Nephron (organoid): ENCODE results near the gene MCM7.
A peak's percentile ranks its signal among the peaks of the same experiment; 100 is the strongest.

ENCODE experiments used
- H3K27ac Mint-ChIP-seq, 3 experiments: 2 replicates each; pipeline ENCODE4 v1.8.0; 2020; ENCODE audit warnings: mixed read lengths in 3 of 3, mild to moderate bottlenecking in 2 of 3, moderate library complexity in 1 of 3
- H3K27me3 Mint-ChIP-seq: 2 replicates; pipeline ENCODE4 v1.8.0; 2021; ENCODE audit warnings: low read depth, mild to moderate bottlenecking, moderate library complexity, mixed read lengths
- H3K36me3 Mint-ChIP-seq: 2 replicates; pipeline ENCODE4 v1.8.0; 2020; ENCODE audit warnings: low read depth, mixed read lengths
- H3K4me1 Mint-ChIP-seq: 2 replicates; pipeline ENCODE4 v1.8.0; 2020; ENCODE audit warnings: mixed read lengths
- H3K4me3 Mint-ChIP-seq, 3 experiments: 2 replicates each; pipeline ENCODE4 v1.8.0; 2020; ENCODE audit warnings: mild to moderate bottlenecking in 3 of 3, mixed read lengths in 3 of 3, moderate library complexity in 2 of 3
- H3K9me3 Mint-ChIP-seq: 2 replicates; pipeline ENCODE4 v1.8.0; 2020; ENCODE audit warnings: mixed read lengths
- TF ChIP-seq, protein P1 (sequence below), 3 experiments: fragments of 200-600 bp; sonication (generic); IDR thresholded peaks; one replicate each; pipeline ENCODE4 v1.5.0; 2021; ENCODE audit warnings: antibody characterized with exemption in 3 of 3; ENCODE audit not compliant: unreplicated experiment in 3 of 3

Gene MCM7

GRCh38 chr7:100118388-100119071, 17.3 kb upstream of the MCM7 start:
- TF ChIP-seq, protein P1, sequence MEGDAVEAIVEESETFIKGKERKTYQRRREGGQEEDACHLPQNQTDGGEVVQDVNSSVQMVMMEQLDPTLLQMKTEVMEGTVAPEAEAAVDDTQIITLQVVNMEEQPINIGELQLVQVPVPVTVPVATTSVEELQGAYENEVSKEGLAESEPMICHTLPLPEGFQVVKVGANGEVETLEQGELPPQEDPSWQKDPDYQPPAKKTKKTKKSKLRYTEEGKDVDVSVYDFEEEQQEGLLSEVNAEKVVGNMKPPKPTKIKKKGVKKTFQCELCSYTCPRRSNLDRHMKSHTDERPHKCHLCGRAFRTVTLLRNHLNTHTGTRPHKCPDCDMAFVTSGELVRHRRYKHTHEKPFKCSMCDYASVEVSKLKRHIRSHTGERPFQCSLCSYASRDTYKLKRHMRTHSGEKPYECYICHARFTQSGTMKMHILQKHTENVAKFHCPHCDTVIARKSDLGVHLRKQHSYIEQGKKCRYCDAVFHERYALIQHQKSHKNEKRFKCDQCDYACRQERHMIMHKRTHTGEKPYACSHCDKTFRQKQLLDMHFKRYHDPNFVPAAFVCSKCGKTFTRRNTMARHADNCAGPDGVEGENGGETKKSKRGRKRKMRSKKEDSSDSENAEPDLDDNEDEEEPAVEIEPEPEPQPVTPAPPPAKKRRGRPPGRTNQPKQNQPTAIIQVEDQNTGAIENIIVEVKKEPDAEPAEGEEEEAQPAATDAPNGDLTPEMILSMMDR (IDR thresholded peaks at IDR 0.05; ENCODE audit: unreplicated experiment in 3 of 3): no peak
- Mint-ChIP-seq H3K4me1 (peaks cover 20% of the 10 kb centered on the region), H3K27me3 (no peaks in the 10 kb centered on the region), H3K9me3 (no peaks in the 10 kb centered on the region), H3K36me3 (peaks cover 13% of the 10 kb centered on the region), H3K27ac (peak overlapping the region; percentile 99 to 100 (median 100)), H3K4me3 (peak overlapping the region; percentile 93 to 99 (median 96))

DNA sequence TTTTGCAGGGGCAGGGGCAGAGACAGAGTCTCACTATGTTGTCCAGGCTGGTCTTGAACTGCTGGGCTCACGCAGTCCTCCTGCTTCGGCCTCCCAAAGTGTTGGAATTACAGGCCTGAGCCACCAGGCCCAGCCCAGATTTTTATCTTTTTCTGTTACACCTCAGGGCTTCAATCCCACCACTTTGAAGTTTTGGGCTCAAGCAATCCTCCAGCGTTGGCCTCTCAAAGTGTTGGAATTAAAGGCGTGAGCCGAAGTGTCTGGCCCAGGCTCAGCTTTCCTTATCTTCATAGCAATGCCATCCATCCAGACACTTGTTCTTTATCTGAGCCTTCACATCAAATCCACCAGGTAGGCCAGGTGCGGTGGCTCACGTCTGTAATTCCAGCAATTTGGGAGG, 13.8 kb upstream of the MCM7 start:
- Mint-ChIP-seq H3K9me3 (no peaks in the 10 kb centered on the region), H3K27me3 (no peaks in the 10 kb centered on the region), H3K4me3 (no peak overlapping the region), H3K27ac (no peak overlapping the region), H3K36me3 (peaks cover 35% of the 10 kb centered on the region), H3K4me1 (peaks cover 12% of the 10 kb centered on the region)
- TF ChIP-seq, protein P1 (IDR thresholded peaks at IDR 0.05; ENCODE audit: unreplicated experiment in 3 of 3): no peak

GRCh38 chr7:100111914-100112313, 10.7 kb upstream of the MCM7 start:
- no peaks in the 10 kb centered on the region for H3K4me1 Mint-ChIP-seq

GRCh38 chr7:100111156-100111555, 10.0 kb upstream of the MCM7 start:
- Mint-ChIP-seq H3K36me3 (peaks cover 53% of the 10 kb centered on the region), H3K27me3 (no peaks in the 10 kb centered on the region), H3K27ac (no peak overlapping the region), H3K9me3 (no peaks in the 10 kb centered on the region), H3K4me3 (no peak overlapping the region), H3K4me1 (no peaks in the 10 kb centered on the region)
- TF ChIP-seq, protein P1 (IDR thresholded peaks at IDR 0.05; ENCODE audit: unreplicated experiment in 3 of 3): no peak

More at GRCh38 chr7:100111914-100112313, 10.7 kb upstream of the MCM7 start:
- no peak overlapping the region for H3K4me3 Mint-ChIP-seq
- no peaks in the 10 kb centered on the region for H3K27me3 Mint-ChIP-seq
- TF ChIP-seq, protein P1 (IDR thresholded peaks at IDR 0.05; ENCODE audit: unreplicated experiment in 3 of 3): no peak
- H3K9me3 Mint-ChIP-seq: no peaks in the 10 kb centered on the region
- H3K27ac Mint-ChIP-seq: no peak overlapping the region
- peaks cover 54% of the 10 kb centered on the region for H3K36me3 Mint-ChIP-seq

DNA sequence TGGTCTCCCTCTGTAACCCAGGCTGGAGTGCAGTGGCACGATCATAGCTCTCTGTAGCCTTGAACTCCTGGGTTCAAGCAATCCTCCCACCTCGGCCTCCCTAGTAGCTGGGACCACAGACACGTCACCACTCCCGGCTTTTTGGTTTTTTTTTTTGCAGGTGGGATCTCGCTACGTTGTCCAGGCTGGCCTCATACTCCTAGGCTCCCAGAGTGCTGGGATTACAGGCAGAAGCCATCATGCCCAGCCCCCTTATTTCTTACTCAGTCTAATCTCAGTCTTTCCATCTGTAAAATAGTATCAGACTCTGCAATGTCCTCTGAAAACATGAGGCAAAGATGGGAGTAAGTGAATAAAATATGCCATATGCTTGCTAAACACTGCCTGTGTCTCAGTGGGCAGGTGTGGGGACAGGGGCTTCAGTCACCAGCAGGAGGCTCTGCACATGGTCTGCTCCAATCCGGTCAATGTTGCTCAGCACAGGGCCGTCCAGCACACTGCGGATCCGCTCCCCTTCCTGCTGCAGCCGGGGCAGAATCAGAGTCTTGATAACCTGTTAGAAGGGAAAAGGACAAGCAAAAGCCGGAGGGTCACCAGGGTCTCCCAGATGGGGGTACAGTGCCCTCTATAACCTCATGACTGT, 8.4 kb upstream of the MCM7 start:
- TF ChIP-seq, protein P1 (IDR thresholded peaks at IDR 0.05; ENCODE audit: unreplicated experiment in 3 of 3): no peak
- Mint-ChIP-seq H3K27ac (no peak overlapping the region), H3K27me3 (no peaks in the 10 kb centered on the region), H3K36me3 (peaks cover 56% of the 10 kb centered on the region), H3K4me1 (no peaks in the 10 kb centered on the region), H3K4me3 (no peak overlapping the region), H3K9me3 (no peaks in the 10 kb centered on the region)
